GM18907 (cell line): ENCODE measurements around the gene SLC66A2.

ENCODE experiments used
- ATAC-seq: cut with Tn5 transposase; IDR thresholded peaks from one replicate; pipeline ENCODE4 v1.9.1; 2021; ENCODE audit warnings: mild to moderate bottlenecking, moderate library complexity; ENCODE audit not compliant: unreplicated experiment

SLC66A2 gene

DNA sequence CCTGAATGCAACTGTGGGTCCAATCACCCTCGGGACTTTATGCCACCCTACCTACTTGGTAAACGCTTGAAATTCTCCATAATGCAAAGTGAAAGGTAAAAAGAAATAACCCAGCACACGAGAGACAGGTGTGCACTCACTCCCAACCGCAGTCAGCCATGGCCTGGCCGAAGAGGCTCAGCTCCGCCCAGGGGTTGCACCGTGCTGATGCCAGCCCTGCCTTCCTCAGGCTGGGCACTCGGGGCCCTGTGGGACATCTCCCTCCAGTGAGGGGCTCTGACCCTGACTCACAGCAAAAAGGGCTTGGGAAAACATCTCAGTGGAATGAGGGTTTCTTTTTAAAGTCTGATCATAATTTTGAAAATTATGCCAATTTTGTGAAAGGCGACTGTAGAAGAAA, 13.3 kb downstream of the SLC66A2 start:
- no peak for ATAC-seq

GRCh38 chr18:79937103-79937860, 14.2 kb downstream of the SLC66A2 start:
- no peak for ATAC-seq

DNA sequence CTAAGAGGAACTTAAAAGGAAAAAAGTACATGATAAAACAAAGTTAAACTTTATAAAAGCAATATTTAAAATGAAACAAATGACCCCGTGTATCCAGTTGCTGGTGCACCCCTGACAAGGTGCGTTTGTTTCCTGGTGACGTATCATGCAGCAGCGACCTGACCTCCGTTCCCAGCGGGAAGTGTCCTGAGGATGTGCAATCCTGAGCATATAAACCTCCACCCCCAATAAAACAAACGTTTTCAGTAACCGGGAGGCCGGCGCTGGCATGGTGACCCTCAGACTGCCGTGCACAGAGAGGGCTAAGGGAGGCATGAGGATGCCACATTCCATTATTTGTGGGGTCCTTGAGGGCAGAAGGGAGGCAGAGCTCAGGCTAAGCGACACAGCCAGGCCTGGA, 14.8 kb downstream of the SLC66A2 start:
- ATAC-seq = no peak

GRCh38 chr18:79935925-79936324, 15.5 kb downstream of the SLC66A2 start:
- ATAC-seq = no peak

DNA sequence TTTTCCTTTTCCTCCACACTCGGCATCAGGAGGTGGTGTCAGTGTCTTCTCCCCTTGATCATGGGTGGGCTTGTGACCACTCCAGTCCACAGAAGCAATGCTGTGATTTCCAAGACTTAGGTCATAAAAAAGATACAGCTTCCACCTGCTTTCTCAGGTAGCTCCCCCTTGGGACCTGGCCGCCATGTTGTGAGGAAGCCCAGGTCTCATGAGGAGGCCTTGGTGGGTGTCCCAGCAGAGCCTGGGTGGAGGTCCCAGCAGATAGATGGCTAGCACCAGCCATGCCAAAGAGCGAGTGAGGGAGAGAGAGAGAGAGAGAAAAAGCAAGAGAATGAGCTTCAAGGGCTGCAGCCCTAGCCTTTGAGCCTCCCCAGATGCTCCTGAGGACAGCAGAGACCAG, 16.0 kb downstream of the SLC66A2 start:
- ATAC-seq = no peak

- ATAC-seq = no peak
These were observed 16.4 kb downstream of the SLC66A2 start for GRCh38 chr18:79935098-79935480.

GRCh38 chr18:79934311-79935097, 16.9 kb downstream of the SLC66A2 start:
- no peak for ATAC-seq

GRCh38 chr18:79933765-79934164, 17.7 kb downstream of the SLC66A2 start:
- no peak for ATAC-seq

DNA sequence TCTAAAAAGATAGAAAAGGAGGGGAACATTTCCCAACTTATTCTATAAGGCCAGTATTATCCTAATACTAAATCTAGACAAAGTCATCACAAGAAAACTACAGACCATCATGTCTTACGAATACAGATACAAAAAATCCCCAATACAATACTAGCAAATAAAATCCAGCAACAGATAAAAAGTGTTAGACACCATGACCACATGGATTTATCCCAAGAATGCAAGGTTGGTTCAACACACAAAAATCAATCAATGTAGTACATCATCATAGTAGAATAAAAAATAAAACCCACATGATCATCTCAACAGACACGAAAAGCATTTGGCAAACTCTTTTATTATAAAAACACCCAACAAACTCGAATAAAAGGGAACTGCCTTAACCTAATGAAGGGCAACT, 18.5 kb downstream of the SLC66A2 start:
- ATAC-seq = no peak

GRCh38 chr18:79931475-79931874, 20.0 kb downstream of the SLC66A2 start:
- no peak for ATAC-seq

DNA sequence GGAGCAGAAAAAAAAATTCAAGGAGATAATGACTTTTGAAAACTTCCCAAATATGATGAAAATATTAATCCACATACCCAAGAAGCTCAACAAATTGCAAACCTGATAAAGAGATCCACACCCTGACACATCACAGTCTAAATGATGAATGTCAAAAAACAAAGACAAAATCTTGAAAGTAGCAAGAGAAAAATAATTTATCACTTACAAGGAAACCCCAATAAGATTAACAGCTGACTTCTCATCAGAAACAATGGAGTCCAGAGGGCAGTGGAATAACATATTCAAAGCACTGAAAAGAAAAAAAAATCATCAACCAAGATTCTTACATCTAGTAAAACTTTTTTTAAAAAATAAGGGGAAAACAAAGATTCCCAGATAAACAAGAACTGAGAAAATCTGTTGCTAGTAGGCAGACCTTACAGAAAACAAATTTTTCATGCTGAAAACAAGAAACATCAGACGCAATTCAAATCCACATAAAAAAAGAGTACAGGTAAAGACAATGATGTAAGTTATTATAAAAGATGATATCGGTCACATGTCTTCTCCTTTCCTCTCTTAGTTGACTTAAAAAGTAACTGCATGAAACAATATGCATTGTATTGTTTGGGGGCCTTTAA, 21.3 kb downstream of the SLC66A2 start:
- no peak for ATAC-seq

GRCh38 chr18:79928563-79928960, 22.9 kb downstream of the SLC66A2 start:
- ATAC-seq = no peak

DNA sequence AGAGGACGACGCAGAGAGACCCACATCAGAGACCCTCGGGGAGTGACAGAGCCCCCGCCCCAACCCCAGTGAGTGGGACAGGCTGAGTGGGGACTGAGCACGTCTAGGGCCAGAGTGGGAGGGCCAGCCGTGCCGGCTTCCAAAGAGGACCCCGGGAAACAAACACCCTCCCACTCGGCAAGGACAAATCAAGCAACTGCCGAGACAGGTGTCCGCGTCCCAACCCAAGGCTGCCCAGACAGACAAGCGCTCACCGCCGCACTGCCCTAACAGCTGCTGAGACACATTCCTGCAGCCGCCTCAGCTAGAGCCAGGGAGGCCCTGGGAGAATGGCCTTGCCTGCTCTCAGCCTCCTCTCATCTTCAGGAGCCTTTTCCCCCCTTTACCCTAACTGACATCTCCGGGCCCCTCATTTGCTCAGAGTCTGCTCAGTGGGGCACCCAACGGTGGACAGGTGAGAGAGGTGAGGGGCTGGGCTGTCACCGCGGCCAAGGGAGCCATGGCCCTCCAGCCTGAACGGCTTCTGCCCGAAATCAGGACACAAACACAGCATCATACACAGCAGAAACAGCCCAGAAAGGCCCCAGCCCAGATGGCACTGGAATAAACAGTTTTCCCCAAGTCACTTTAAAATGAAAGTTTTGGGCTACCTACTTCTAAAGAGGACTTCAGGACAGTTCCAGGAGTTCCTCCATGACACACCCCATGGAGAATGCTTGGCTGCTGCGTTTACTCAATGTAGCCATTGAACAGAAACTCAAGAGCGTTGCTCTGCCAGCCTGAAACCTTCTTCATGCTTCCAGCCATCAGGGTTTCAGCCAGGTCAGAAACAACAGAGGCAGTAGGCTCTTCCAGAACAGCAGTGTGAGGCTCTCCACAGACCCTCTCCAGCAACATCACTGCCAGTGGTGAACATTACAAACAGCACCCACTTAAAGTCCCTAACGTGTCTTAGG, 23.6 kb downstream of the SLC66A2 start:
- ATAC-seq = no peak

- no peak for ATAC-seq
These were observed 24.5 kb downstream of the SLC66A2 start for GRCh38 chr18:79926715-79927606.

- no peak for ATAC-seq
These were observed 25.1 kb downstream of the SLC66A2 start for GRCh38 chr18:79926306-79926705.

DNA sequence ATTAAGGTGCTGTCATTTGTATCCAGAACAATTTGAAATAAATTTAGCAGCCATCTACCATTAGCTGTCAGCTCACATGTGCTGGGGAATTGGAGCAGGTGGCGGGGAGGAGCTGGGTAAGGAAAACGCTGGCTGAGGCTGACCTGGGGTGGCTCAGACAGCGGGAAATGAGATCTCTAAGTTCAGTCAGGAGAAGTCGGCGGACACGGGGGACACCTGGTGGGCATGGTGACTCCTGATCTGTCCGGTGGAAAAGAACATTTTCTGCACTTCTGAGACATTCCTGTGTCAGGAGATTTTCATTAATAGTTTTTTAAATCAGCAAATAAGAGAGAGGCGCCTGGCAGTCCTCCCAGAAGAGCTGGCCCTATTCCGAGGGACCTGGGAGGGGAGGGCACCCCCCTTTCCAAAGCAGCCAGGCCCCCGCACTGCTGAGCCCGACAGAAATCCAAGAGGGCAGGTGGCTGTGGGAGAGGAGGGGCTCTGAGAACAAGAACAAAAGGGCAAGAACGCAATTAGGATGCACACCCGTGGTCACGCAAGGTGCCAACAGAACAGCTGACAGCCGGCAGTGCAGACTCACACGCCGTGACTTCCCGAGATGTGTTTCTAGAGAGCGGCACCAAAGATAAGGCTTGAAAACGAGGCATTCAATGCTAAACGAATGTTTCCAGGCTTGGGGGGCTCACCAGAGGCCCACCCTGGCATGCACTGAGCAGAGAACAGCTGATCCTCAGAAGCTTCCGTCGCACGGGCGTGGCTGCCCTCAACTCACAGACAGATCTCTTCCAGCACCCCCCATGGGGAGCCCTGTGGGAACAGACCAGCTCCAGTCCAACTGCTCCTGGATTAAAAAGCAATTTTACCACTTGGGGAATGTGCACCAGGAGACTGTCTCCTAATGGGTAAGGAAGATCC, 26.4 kb downstream of the SLC66A2 start:
- ATAC-seq = no peak

DNA sequence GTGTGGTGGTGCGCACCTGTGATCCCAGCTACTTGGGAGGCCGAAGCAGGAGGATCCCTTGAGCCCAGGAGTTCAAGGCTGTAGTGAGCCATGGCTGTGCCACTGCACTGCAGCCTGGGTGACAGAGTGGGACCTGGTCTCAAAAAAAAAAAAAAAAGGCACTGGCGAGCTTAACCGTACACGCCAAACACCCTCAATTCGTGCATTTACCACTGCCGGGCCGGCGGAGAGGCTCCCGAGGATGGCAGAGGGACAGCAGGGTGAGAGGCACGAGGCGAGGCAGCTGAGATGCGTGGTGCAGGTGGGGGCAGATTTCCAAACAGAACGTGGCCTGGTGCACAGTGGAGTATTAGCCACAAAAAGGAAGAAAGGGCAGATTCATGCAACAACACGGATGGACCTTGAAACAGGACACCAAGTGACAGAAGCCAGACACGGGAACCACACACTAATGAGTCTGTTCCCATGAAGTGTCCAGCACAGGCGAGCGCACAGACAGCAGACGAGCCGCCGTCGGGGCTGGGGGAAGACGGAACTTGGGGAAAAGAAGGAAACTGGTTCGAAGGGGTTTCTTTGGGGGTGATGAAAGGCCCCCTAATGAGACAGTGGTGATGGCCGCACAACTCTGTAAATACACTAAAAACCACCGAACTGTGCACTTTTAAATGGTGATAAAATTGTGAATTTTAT, 27.4 kb downstream of the SLC66A2 start:
- ATAC-seq = no peak

DNA sequence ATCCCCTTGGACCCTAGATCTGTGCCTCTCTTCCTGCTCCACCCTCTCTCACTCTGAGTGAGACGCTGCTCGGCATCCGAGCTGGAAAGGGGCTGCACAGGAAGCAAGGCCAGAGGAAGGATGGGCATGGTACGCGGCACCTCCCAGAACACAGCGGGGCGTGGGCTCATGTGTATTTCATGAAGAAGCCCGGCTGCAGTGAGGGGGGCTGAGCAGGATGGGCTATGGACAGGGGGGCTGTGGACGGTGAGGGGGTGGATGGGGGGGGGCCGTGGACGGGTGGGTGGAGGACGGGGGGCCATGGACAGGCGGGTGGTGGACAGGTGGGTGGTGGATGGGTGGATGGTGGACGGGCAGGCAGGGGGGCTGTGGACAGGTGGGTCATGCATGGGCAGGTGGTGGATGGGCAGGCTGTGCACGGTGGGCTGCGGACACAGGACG, 28.5 kb downstream of the SLC66A2 start:
- no peak for ATAC-seq
